ENCODE measurements around the gene PI4KA.

GRCh38 chr22:20873214-20873613 lies 14.6 kb upstream of the PI4KA start:
- TF ChIP-seq, protein P1, sequence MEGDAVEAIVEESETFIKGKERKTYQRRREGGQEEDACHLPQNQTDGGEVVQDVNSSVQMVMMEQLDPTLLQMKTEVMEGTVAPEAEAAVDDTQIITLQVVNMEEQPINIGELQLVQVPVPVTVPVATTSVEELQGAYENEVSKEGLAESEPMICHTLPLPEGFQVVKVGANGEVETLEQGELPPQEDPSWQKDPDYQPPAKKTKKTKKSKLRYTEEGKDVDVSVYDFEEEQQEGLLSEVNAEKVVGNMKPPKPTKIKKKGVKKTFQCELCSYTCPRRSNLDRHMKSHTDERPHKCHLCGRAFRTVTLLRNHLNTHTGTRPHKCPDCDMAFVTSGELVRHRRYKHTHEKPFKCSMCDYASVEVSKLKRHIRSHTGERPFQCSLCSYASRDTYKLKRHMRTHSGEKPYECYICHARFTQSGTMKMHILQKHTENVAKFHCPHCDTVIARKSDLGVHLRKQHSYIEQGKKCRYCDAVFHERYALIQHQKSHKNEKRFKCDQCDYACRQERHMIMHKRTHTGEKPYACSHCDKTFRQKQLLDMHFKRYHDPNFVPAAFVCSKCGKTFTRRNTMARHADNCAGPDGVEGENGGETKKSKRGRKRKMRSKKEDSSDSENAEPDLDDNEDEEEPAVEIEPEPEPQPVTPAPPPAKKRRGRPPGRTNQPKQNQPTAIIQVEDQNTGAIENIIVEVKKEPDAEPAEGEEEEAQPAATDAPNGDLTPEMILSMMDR (conservative IDR thresholded peaks at IDR 0.05; ENCODE audit: low read length): no peak
- no peak for TF ChIP-seq EZH2phosphoT487 (IDR thresholded peaks at IDR 0.05; ENCODE audit: borderline replicate concordance, low read depth, low read length)

All from OCI-LY7 (cell line).